NCI-H82 treated with DMSO at 0.1 percent for 48 hours (cell line): ENCODE measurements around the gene PGAP3.

Source experiments
- DNase-seq: peaks from one replicate; lab custom pipeline; 2025; ENCODE audit not compliant: unreplicated experiment; lab: John Stamatoyannopoulos, UW

Gene PGAP3

GRCh38 chr17:39660397-39661385 is 27.2 kb downstream of the PGAP3 start:
- DNase-seq = peak; percentile 88

DNA sequence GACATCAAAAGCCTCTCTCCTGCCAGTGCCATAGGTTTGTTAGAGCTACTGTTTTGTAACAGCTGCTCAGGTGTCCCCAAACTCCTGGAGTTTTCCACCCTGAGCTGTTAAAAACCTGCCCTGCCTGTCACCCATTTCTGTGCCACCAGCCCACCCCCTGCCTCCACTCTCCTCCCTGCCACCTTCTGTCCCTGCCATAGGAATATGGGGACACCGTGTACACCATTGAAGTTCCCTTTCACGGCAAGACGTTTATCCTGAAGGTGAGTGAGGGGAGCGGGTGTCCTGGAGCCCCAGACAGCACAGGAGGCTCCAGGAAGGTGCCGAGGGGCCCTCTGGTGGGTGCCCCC is 27.9 kb downstream of the PGAP3 start:
- DNase-seq = no peak

- DNase-seq = no peak
Measured at GRCh38 chr17:39659279-39660010, 28.4 kb downstream of the PGAP3 start.

- DNase-seq = no peak
Measured at GRCh38 chr17:39658760-39659159, 29.1 kb downstream of the PGAP3 start.

GRCh38 chr17:39658346-39658745 is 29.5 kb downstream of the PGAP3 start:
- DNase-seq = no peak

DNA sequence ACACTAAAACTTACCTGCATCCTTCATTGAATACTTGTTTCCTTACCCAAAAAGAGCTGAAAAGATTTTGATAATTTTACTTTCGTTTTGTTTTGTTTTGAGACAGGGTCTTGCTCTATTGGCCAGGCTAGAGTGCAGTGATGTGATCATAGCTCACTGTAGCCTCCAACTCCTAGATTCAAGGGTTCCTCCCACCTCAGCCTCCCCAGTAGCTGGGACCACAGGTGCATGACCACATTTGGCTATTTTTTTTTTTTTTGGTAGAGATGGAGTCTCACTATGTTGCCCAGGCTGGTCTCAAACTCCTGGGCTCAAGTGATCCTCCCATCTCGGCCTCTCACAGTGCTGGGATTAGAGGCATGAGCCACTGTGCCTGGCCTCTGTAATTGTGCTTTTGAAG is 32.8 kb downstream of the PGAP3 start:
- no peak for DNase-seq

DNA sequence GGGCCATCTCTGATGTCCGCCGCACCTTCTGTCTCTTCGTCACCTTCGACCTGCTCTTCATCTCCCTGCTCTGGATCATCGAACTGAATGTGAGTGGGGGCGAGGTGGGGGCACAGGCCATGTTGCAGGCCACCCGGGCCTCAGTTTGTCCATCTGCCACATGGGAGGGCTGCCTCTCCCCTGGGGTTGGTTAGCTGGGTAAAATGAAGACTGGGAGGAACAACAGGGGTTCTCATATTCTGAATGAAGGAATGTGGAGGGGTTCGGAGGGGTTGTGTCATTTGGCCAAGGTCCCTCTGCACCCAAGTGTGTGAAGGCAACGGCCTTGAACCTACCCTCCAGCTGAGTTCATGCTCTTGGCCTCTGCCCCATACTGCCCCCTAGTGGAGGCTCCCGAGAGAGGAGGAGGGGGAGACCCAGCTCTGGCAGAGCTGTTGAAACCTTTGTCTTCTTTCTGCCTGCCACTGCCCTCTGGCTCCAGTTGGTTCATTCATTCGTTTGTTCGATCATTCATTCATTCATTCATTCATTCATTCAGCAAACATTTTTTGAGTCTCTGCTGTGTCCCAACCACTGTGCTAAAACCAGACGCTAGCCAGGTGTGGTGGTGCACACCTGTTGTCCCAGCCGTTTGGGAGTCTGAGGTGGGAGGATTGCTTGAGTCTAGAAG is 34.1 kb downstream of the PGAP3 start:
- no peak for DNase-seq

DNA sequence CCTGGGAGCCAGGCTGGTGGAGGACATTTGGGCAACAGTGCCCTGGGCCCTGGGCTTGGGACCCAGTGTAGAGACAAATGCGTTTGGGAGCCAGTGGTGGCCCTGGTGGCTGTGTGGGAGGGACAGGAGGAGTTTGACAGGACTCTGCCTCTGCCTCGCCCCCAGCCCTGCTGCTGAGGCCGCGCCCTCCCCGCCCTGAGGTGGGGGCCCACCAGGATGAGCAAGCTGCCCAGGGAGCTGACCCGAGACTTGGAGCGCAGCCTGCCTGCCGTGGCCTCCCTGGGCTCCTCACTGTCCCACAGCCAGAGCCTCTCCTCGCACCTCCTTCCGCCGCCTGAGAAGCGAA is 34.6 kb downstream of the PGAP3 start:
- DNase-seq = no peak

DNA sequence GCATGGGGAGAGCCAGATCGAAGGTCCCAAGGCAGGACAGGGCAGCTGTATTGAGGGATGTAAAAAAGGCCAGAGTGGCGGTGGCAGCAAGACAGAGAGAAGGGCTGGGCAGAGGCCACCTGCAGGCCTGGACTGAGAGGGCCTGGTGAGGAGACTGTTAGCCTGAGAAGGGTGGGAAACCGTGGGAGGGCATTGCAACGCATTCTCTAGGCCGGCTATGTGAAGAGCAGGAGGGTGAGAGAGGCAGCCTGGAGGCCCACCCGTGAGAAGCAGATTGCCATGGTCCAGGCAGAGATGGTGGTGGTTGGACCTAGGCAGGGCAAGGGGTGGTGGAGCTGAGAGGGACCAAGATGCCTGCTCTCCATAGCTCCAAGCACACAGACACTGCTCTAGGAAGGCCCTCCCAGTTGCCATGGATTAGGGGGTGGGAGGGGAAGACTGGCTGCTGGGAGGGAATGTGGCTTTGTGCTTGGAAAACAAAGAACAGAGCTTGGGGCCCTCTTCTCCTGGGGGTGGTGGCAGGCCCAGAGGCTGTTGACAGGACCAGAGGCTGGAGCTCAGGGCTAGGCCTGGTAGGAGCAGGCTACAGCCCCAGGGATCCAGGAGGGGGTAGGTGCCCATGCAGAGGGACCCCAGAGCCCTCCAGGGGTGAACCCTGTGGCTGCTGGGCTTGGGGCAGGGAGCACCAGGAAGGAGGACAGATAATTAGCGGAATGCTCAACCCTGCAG is 35.1 kb downstream of the PGAP3 start:
- no peak for DNase-seq

- DNase-seq = no peak
Measured at GRCh38 chr17:39651923-39652586, 35.8 kb downstream of the PGAP3 start.

DNA sequence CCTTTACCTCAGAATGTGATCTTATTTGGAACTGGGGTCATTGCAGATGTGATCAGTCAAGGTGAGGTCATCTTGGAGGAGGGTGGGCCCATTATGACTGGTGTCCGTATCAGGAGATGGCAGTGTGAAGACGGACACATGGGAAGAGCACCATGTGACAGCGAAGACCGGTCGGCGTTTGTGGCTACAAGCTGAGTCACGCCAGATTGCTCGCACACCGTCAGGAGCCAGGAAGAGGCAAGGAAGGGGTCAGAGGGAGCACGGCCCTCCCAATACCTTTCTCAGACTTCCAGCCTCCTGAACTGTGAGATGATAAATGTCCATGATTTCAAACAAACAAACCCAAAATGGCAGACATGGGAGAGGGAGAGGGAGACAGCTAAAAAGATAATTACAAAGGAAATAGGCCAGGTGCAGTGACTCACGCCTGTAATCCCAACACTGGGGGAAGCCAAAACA is 37.7 kb downstream of the PGAP3 start:
- DNase-seq = no peak

- DNase-seq = no peak
Measured at GRCh38 chr17:39648616-39649366, 39.1 kb downstream of the PGAP3 start.

DNA sequence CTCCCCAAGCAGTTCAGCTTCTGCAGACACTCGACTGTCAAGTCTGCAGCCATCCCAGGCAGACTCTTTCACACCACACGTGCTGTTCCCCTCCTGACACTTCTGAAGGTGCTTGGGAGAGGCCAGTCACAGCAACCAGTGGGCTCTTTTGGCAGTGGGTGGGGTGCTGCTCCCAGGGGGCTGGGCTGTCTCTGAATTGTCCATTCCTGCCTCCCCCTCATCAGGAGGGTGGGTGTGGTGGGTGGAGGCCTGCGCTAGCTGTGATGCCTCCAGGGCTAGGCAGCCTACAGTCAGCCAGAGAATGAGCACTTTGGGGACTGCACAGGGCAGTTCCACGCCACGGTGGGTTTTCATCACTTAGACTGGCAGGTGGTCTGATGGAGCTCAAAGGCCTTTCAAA is 40.6 kb downstream of the PGAP3 start:
- DNase-seq = no peak

GRCh38 chr17:39643271-39643670 is 44.6 kb downstream of the PGAP3 start:
- DNase-seq = no peak

DNA sequence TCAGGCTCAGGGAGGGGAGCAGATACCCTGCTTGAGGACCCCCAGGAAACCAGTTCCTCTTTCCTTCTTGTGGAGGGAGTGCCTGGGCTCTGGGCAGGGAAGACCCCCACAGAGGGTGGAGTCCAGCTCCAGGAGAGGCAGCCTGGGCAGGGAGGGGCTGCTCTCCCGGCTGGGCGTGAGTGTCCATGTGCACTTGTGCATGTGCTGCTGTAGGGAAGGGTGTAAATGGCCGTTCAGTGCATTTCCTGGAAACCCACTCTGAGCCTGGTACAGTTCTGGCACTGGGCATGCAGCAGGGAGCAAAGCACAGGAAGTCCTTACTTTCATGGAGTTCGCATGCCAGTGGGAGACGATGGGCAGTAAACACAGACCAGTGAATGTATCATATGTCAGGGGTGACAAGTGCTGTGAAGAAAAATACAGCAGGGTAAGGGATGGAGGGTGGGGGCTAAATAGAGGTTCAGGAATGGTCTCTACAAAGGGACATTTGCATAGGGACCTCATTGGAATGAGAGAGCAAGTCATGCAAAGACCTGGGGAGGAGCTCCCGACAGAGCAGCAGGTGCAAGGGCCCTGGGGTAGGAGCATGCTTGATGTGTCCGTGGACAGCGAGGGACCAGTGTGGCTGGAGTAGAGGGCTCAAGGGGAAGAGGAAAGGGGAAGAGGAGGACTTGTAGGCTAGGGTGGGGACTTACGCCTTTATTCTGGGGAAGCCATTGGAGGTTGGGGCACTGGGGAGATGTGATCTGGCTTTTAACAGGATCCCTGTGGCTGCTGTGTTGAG is 45.4 kb downstream of the PGAP3 start:
- no peak for DNase-seq

DNA sequence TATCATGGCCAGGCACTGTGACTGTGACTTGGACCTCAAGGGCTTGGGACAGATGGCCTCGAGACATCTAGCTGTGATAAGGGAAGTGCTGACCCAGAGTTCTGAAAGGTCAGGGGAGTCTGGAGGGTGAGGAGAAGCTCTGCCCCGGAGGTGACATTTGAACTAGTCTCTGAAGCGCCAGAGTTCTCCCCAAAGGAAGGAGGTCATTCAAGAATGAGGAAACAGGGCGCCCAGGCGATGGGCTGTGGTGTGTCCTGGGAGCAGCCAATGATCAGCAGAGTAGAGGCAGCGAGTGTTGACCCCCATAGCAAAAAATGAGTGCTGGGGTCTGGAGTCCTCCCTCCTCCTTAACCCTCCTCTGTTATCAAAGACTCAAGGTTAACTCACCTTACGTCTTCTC is 46.0 kb downstream of the PGAP3 start:
- no peak for DNase-seq

GRCh38 chr17:39641097-39641496 is 46.8 kb downstream of the PGAP3 start:
- no peak for DNase-seq

DNA sequence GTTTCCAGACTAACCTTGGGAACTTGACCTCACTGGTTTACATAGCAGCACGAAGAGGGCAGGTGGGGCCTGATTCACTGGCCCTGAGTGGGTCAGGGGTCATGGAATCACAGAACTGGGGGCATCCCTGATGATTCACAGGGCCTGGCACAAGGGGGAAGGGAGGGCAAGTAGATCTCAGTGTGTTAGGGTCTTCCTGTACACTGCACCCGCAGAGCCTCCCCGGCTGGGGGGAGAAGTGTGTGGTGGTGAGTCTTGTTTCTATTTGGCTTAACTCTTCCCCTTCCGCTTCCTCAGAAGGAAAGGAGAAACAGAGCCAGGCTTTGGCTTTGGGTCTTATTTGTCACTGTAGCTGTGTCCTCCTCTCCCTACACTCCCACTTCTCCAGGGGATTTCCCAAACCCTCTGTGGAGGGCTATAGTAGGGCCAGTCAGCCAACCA is 47.2 kb downstream of the PGAP3 start:
- no peak for DNase-seq
